Brain microvascular endothelial cell (primary cell): ENCODE measurements around the gene STK10.
A peak's percentile ranks its signal among the peaks of the same experiment; 100 is the strongest.

Experiments used
- DNase-seq: peaks from one replicate; pipeline ENCODE4 v3.0.0-alpha.2; 2020
- H3K27ac ChIP-seq: fragments of 250-450 bp; sonication (Bioruptor Pico); 2 replicates; pipeline ENCODE4 v1.5.1; 2020; ENCODE audit warnings: mild to moderate bottlenecking, moderate library complexity
- H3K27me3 ChIP-seq: fragments of 250-450 bp; sonication (Bioruptor Pico); replicated peaks from 2 replicates; pipeline ENCODE4 v1.5.1; 2020; ENCODE audit warnings: mild to moderate bottlenecking
- H3K36me3 ChIP-seq: fragments of 250-450 bp; sonication (Bioruptor Pico); replicated peaks from 2 replicates; pipeline ENCODE4 v1.5.1; 2020; ENCODE audit warnings: mild to moderate bottlenecking
- H3K4me3 ChIP-seq: 2 replicates; pipeline ENCODE4 v1.5.1; 2011; ENCODE audit warnings: low read depth, mild to moderate bottlenecking, control low read depth, low read length, moderate library complexity
- CTCF ChIP-seq: IDR thresholded peaks from 2 replicates; pipeline ENCODE4 v1.5.1; 2011; ENCODE audit warnings: low read depth, mild to moderate bottlenecking, moderate library complexity, low read length, control low read depth, inconsistent platforms; ENCODE audit errors: missing control alignments
- in situ Hi-C: cut with HindIII; loops from 2 replicates; pipeline ENCODE4 v1.10.0; 2017; ENCODE audit warnings: low sequenced_read_pairs, low pct_ligation_motif_present

STK10 gene

GRCh38 chr5:172079876-172080275 is 108.1 kb downstream of the STK10 start:
- no peak for TF ChIP-seq CTCF
- in situ Hi-C loops, result no loop called here
- no peak overlapping the region for H3K4me3 ChIP-seq
- no peak overlapping the region for H3K27ac ChIP-seq
- H3K27me3 ChIP-seq, result no peaks in the 10 kb centered on the region
- no peak for DNase-seq
- H3K36me3 ChIP-seq, result peaks cover 31% of the 10 kb centered on the region

- no peak for DNase-seq
- no peak for TF ChIP-seq CTCF
- in situ Hi-C loops, result no loop called here
- peaks cover 31% of the 10 kb centered on the region for H3K36me3 ChIP-seq
- no peak overlapping the region for H3K27ac ChIP-seq
- H3K27me3 ChIP-seq, result no peaks in the 10 kb centered on the region
- no peak overlapping the region for H3K4me3 ChIP-seq
Measured at GRCh38 chr5:172078726-172079345, 109.2 kb downstream of the STK10 start.

- TF ChIP-seq CTCF, result no peak
- DNase-seq, result no peak
- Histone ChIP-seq H3K36me3 (peaks cover 31% of the 10 kb centered on the region), H3K27ac (no peak overlapping the region), H3K27me3 (no peaks in the 10 kb centered on the region), H3K4me3 (no peak overlapping the region)
- in situ Hi-C loops, result no loop called here
Measured at GRCh38 chr5:172077664-172078425, 110.2 kb downstream of the STK10 start.

GRCh38 chr5:172076761-172077244 is 111.2 kb downstream of the STK10 start:
- in situ Hi-C loops, result no loop called here
- no peak overlapping the region for H3K4me3 ChIP-seq
- H3K36me3 ChIP-seq, result peaks cover 24% of the 10 kb centered on the region
- no peaks in the 10 kb centered on the region for H3K27me3 ChIP-seq
- no peak overlapping the region for H3K27ac ChIP-seq
- peak; percentile 62 for DNase-seq
- TF ChIP-seq CTCF, result no peak

GRCh38 chr5:172075656-172076055 is 112.4 kb downstream of the STK10 start:
- no peak overlapping the region for H3K4me3 ChIP-seq
- in situ Hi-C loops, result no loop called here
- H3K27ac ChIP-seq, result no peak overlapping the region
- no peaks in the 10 kb centered on the region for H3K27me3 ChIP-seq
- H3K36me3 ChIP-seq, result peaks cover 19% of the 10 kb centered on the region
- no peak for DNase-seq
- no peak for TF ChIP-seq CTCF
